Upper lobe of left lung (tissue), 6 donors: ENCODE data around the gene ARL6IP6. TPM values are rescaled to one million over a fixed set of nuclear protein-coding genes. Genes with fewer than 3 reads are reported as not detected.

Source experiments
- ATAC-seq, 2 donors: fragments of 200-7000 bp; cut with Tn5 transposase; one replicate each; pipeline ENCODE4 v1.9.1; 2022; ENCODE audit warnings: mild to moderate bottlenecking in 2 of 2, moderate library complexity in 2 of 2; ENCODE audit not compliant: low FRiP score in 2 of 2
- DNase-seq, 2 donors: peaks; one replicate each; pipeline ENCODE4 v3.0.0-alpha.2; 2019 to 2020
- H3K27ac ChIP-seq, 4 donors: fragments of 200-600 bp; sonication (generic); one replicate each; pipeline ENCODE4 v1.5.1; 2016 to 2019
- H3K27me3 ChIP-seq, 4 donors: fragments of 200-600 bp; sonication (generic); one replicate each; pipeline ENCODE4 v1.5.1; 2017 to 2019
- H3K36me3 ChIP-seq, 4 donors: fragments of 200-600 bp; sonication (generic); one replicate each; pipeline ENCODE4 v1.5.1; 2016 to 2019
- H3K4me1 ChIP-seq, 4 donors: fragments of 200-600 bp; sonication (generic); one replicate each; pipeline ENCODE4 v1.5.1; 2018 to 2019
- H3K4me3 ChIP-seq, 4 donors: fragments of 200-600 bp; sonication (generic); one replicate each; pipeline ENCODE4 v1.5.1; 2017 to 2019; ENCODE audit warnings: mild to moderate bottlenecking in 2 of 4, moderate library complexity in 1 of 4
- H3K9me3 ChIP-seq, 4 donors: fragments of 200-600 bp; sonication (generic); one replicate each; pipeline ENCODE4 v1.5.1; 2018 to 2019
- EP300 ChIP-seq, 4 donors: sonication (generic); formaldehyde crosslinking; IDR thresholded peaks; one replicate each; pipeline ENCODE4 v1.5.1; 2017; ENCODE audit warnings: antibody characterized with exemption in 4 of 4, control low read depth in 2 of 4
- POLR2A ChIP-seq, 4 donors: fragments of 450-650 bp; IDR thresholded peaks; one replicate each; pipeline ENCODE4 v1.5.1; 2016 to 2017; ENCODE audit warnings: antibody characterized with exemption in 4 of 4, mild to moderate bottlenecking in 2 of 4
- POLR2AphosphoS5 ChIP-seq, 2 donors: sonication (generic); formaldehyde crosslinking; IDR thresholded peaks; one replicate each; pipeline ENCODE4 v1.5.1; 2017; ENCODE audit warnings: antibody characterized with exemption in 2 of 2
- WGBS, 2 donors: methylation state at CpG; one replicate each; pipeline ENCODE4 v1.1.5; 2017 to 2018; 5-methylcytosine and 5-hydroxymethylcytosine counted together
- total RNA-seq, 6 donors: library from RNA; depleted of rRNA in 4 of 6; stranded (reverse); fragments of >200 nt in 4 of 6; gene quantifications; one replicate each; pipeline versions ENCODE4 v1.1.0 to v1.2.1, GENCODE V29; 2016 to 2021
- TF ChIP-seq, protein P1 (sequence below), 6 experiments: fragments of 450-650 bp in 4 of 6; fragments of 200-600 bp in 2 of 6; sonication (generic) in 2 of 6; IDR thresholded peaks; one replicate each; pipeline ENCODE4 v1.5.1; 2016 to 2019; ENCODE audit warnings: antibody characterized with exemption in 6 of 6
- donor health status: DM: no; HTN: no; CAD: no; lungs with moderate emphysema.
- donor health status: DM: no; HTN: yes; CAD: no; lungs with severe emphysema.

The ARL6IP6 gene
- total RNA-seq, 6 donors from 2014 or later: 7.5 to 27.4 (median 20.0) TPM

DNA sequence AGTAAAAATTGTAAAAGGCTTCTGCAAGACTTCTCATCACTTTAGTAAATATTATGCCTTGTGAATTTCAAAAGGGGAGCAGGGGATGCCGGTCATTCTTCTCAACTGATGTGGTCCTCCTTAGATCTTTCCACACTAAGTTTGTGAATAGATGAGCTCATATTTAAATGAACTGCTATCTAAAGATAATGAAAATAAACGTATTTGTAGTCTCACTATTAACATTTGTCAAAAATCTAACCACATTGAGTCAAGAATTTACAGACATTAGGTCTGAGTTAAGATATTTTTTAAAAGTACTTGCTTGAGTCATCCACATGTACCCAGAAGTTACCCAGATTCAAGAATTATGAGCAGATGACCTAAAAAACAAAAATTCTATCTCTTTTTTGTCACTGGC lies 7.7 kb upstream of the ARL6IP6 start:
- H3K4me1 ChIP-seq: peaks cover 9 to 18% (median 14%) of the 10 kb centered on the region in 4 donors
- no peaks in the 10 kb centered on the region for H3K27me3 ChIP-seq
- ATAC-seq (no peak), DNase-seq (no peak)
- H3K4me3 ChIP-seq: no peak overlapping the region
- TF ChIP-seq POLR2A (IDR thresholded peaks at IDR 0.05) (no peak), POLR2AphosphoS5 (IDR thresholded peaks at IDR 0.05) (no peak), EP300 (IDR thresholded peaks at IDR 0.05) (no peak)
- TF ChIP-seq, protein P1, sequence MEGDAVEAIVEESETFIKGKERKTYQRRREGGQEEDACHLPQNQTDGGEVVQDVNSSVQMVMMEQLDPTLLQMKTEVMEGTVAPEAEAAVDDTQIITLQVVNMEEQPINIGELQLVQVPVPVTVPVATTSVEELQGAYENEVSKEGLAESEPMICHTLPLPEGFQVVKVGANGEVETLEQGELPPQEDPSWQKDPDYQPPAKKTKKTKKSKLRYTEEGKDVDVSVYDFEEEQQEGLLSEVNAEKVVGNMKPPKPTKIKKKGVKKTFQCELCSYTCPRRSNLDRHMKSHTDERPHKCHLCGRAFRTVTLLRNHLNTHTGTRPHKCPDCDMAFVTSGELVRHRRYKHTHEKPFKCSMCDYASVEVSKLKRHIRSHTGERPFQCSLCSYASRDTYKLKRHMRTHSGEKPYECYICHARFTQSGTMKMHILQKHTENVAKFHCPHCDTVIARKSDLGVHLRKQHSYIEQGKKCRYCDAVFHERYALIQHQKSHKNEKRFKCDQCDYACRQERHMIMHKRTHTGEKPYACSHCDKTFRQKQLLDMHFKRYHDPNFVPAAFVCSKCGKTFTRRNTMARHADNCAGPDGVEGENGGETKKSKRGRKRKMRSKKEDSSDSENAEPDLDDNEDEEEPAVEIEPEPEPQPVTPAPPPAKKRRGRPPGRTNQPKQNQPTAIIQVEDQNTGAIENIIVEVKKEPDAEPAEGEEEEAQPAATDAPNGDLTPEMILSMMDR (IDR thresholded peaks at IDR 0.05): no peak
- no peak overlapping the region for H3K27ac ChIP-seq
- H3K9me3 ChIP-seq: no peaks in the 10 kb centered on the region
- WGBS, 2 donors: 72 to 81% methylated on average over 2 of the region's 2 CpGs
- peaks cover 0 to 52% (median 4%) of the 10 kb centered on the region in 4 donors for H3K36me3 ChIP-seq

DNA sequence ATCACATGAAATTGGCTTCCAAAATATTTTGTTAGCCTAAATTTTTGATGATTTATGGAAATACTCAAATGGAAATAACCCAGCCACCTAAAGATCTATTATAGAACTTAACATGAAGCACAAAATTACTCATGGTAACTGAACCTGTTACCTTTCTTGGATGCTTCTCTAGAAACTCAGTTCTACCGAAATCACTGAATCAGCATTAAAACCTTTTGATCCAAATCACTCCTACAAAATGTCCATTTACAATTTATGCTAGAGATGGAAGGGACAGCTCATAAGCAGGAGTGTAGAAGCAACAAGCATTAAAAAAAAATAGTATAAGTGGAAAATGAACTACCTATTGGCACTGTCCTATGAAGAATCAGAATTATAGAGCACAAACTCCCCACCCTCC lies 3.3 kb upstream of the ARL6IP6 start:
- Histone ChIP-seq H3K4me1 (peaks cover 25 to 31% (median 29%) of the 10 kb centered on the region in 4 donors), H3K36me3 (peaks cover 0 to 43% (median 4%) of the 10 kb centered on the region in 4 donors), H3K9me3 (no peaks in the 10 kb centered on the region), H3K27ac (no peak overlapping the region), H3K27me3 (no peaks in the 10 kb centered on the region), H3K4me3 (no peak overlapping the region)
- DNase-seq (no peak), ATAC-seq (no peak)
- TF ChIP-seq POLR2AphosphoS5 (IDR thresholded peaks at IDR 0.05): no peak
- TF ChIP-seq POLR2A (IDR thresholded peaks at IDR 0.05): no peak
- TF ChIP-seq, protein P1 (IDR thresholded peaks at IDR 0.05): no peak
- no peak for TF ChIP-seq EP300 (IDR thresholded peaks at IDR 0.05)
- WGBS, 2 donors: 70 to 89% methylated on average over 1 of the region's 1 CpG

GRCh38 chr2:152715854-152716428 lies 2.5 kb upstream of the ARL6IP6 start:
- Histone ChIP-seq H3K27me3 (no peaks in the 10 kb centered on the region), H3K9me3 (no peaks in the 10 kb centered on the region), H3K4me1 (peaks cover 31 to 39% (median 37%) of the 10 kb centered on the region in 4 donors), H3K4me3 (peak overlapping the region; percentile 81 to 95 (median 88)), H3K27ac (no peak overlapping the region), H3K36me3 (peaks cover 0 to 39% (median 4%) of the 10 kb centered on the region in 4 donors)
- WGBS, 2 donors: 30 to 34% methylated on average over 8 of the region's 8 CpGs
- ATAC-seq: no peak
- DNase-seq: no peak
- TF ChIP-seq POLR2A (IDR thresholded peaks at IDR 0.05): no peak
- TF ChIP-seq EP300 (IDR thresholded peaks at IDR 0.05): no peak
- TF ChIP-seq, protein P1 (IDR thresholded peaks at IDR 0.05): peak in 1 of 6 experiments; percentile 8
- no peak for TF ChIP-seq POLR2AphosphoS5 (IDR thresholded peaks at IDR 0.05)

- 1% methylated on average over 13 of the region's 13 CpGs for WGBS, 2 donors
- no peaks in the 10 kb centered on the region for H3K27me3 ChIP-seq
- TF ChIP-seq, protein P1 (IDR thresholded peaks at IDR 0.05): no peak
- TF ChIP-seq POLR2A (IDR thresholded peaks at IDR 0.05) (no peak), POLR2AphosphoS5 (IDR thresholded peaks at IDR 0.05) (no peak), EP300 (IDR thresholded peaks at IDR 0.05) (no peak)
- DNase-seq: peak in 1 of 2 donors; percentile 27
- H3K9me3 ChIP-seq: no peaks in the 10 kb centered on the region
- H3K36me3 ChIP-seq: peaks cover 0 to 32% (median 4%) of the 10 kb centered on the region in 4 donors
- H3K27ac ChIP-seq: peak overlapping the region; percentile 95 to 99 (median 98)
- peaks cover 31 to 46% (median 38%) of the 10 kb centered on the region in 4 donors for H3K4me1 ChIP-seq
- no peak for ATAC-seq
- peak overlapping the region; percentile 81 to 95 (median 88) for H3K4me3 ChIP-seq
These were observed 1.6 kb upstream of the ARL6IP6 start for GRCh38 chr2:152716805-152717227.
